Skin epidermis (tissue), 12 donors: Measurements from ENCODE around the gene ZFAND2B.
A peak's percentile ranks its signal among the peaks of the same experiment; 100 is the strongest.
"Not testable (repeated sequence)": the region's sequence is repeated elsewhere in the genome, so short reads cannot be mapped to it uniquely, and the experiment has no call there.

Source experiments
- H3K27ac ChIP-seq, 21 experiments: fragments of 200-600 bp; sonication (generic) in 11 of 21; one replicate each; pipeline ENCODE4 v1.5.0; 2020; ENCODE audit warnings: mild to moderate bottlenecking in 3 of 21, inconsistent platforms in 2 of 21, moderate library complexity in 2 of 21
- H3K4me3 ChIP-seq, 7 experiments: fragments of 200-600 bp; sonication (generic) in 2 of 7; one replicate each; pipeline ENCODE4 v1.5.0; 2020; ENCODE audit warnings: inconsistent platforms in 2 of 7, mild to moderate bottlenecking in 2 of 7, moderate library complexity in 1 of 7

Gene ZFAND2B

GRCh38 chr2:219199470-219200211 lies 6.9 kb upstream of the ZFAND2B start:
- no peak overlapping the region for H3K4me3 ChIP-seq
- no peak overlapping the region for H3K27ac ChIP-seq

- H3K27ac ChIP-seq, H3K4me3 ChIP-seq: not testable (repeated sequence)
These were observed 5.9 kb upstream of the ZFAND2B start for GRCh38 chr2:219200502-219201326.

- H3K27ac ChIP-seq, H3K4me3 ChIP-seq: not testable (repeated sequence)
These were observed 5.3 kb upstream of the ZFAND2B start for GRCh38 chr2:219201331-219201730.

GRCh38 chr2:219204425-219205164 lies 2.0 kb upstream of the ZFAND2B start:
- H3K4me3 ChIP-seq = no peak overlapping the region
- no peak overlapping the region for H3K27ac ChIP-seq

GRCh38 chr2:219205165-219205538 lies 1.4 kb upstream of the ZFAND2B start:
- Histone ChIP-seq H3K4me3 (no peak overlapping the region), H3K27ac (no peak overlapping the region)

GRCh38 chr2:219205981-219206327 lies 628 bp upstream of the ZFAND2B start:
- Histone ChIP-seq H3K4me3 (peak overlapping the region; percentile 52 to 77 (median 66)), H3K27ac (peak overlapping the region in 20 of 21 experiments; percentile 78 to 97 (median 92))

GRCh38 chr2:219207134-219207883 lies 727 bp downstream of the ZFAND2B start:
- H3K27ac ChIP-seq = peak overlapping the region; percentile 76 to 97 (median 91)
- H3K4me3 ChIP-seq = peak overlapping the region; percentile 52 to 77 (median 66)

GRCh38 chr2:219207884-219208740 lies 1.5 kb downstream of the ZFAND2B start:
- H3K4me3 ChIP-seq = peak overlapping the region in 2 of 7 experiments; percentile 66 to 75
- H3K27ac ChIP-seq = peak overlapping the region in 12 of 21 experiments; percentile 82 to 97 (median 92)

GRCh38 chr2:219209236-219210195 lies 2.9 kb downstream of the ZFAND2B start:
- peak overlapping the region in 4 of 21 experiments; percentile 3 to 62 (median 14) for H3K27ac ChIP-seq

GRCh38 chr2:219210196-219210885 lies 3.8 kb downstream of the ZFAND2B start:
- Histone ChIP-seq H3K4me3 (no peak overlapping the region), H3K27ac (peak overlapping the region in 3 of 21 experiments; percentile 24 to 62 (median 60))

More at GRCh38 chr2:219209236-219210195, 2.9 kb downstream of the ZFAND2B start:
- H3K4me3 ChIP-seq = no peak overlapping the region

- Histone ChIP-seq H3K27ac (peak overlapping the region in 3 of 21 experiments; percentile 24 to 60 (median 48)), H3K4me3 (no peak overlapping the region)
These were observed 4.3 kb downstream of the ZFAND2B start for GRCh38 chr2:219210886-219211362.

- no peak overlapping the region for H3K4me3 ChIP-seq
- no peak overlapping the region for H3K27ac ChIP-seq
These were observed 6.4 kb downstream of the ZFAND2B start for GRCh38 chr2:219213026-219213415.

GRCh38 chr2:219213486-219214071 lies 7.0 kb downstream of the ZFAND2B start:
- H3K27ac ChIP-seq = no peak overlapping the region
- no peak overlapping the region for H3K4me3 ChIP-seq

GRCh38 chr2:219214141-219214540 lies 7.6 kb downstream of the ZFAND2B start:
- Histone ChIP-seq H3K4me3 (no peak overlapping the region), H3K27ac (no peak overlapping the region)

GRCh38 chr2:219214786-219215185 lies 8.2 kb downstream of the ZFAND2B start:
- H3K27ac ChIP-seq = no peak overlapping the region
- no peak overlapping the region for H3K4me3 ChIP-seq

GRCh38 chr2:219215871-219216534 lies 9.4 kb downstream of the ZFAND2B start:
- Histone ChIP-seq H3K4me3 (no peak overlapping the region), H3K27ac (peak overlapping the region in 2 of 21 experiments; percentile 9 to 89)
